A673 (cell line): ENCODE measurements around the gene DCAF15. TPM values are rescaled to one million over a fixed set of nuclear protein-coding genes. Genes with fewer than 3 reads are reported as not detected.

Experiments
- BruUV-seq: library from RNA; stranded (reverse); fragments of 400-500 nt; replicated peaks from 2 replicates; lab custom pipeline; 2021; lab: Mats Ljungman, UMichigan
- CTCF ChIA-PET: fragments of 300-600 bp; sonication (Branson Sonifier 250); formaldehyde crosslinking; loops from one replicate; lab custom pipeline; 2022; ENCODE audit warnings: antibody characterized with exemption; lab: Charles Lee
- POLR2A ChIA-PET: fragments of 300-600 bp; sonication (Branson Sonifier 250); formaldehyde crosslinking; loops from one replicate; lab custom pipeline; 2022; ENCODE audit warnings: antibody characterized with exemption; ENCODE audit not compliant: low non-redundant PET; lab: Charles Lee
- DNase-seq: peaks from one replicate; pipeline ENCODE4 v3.0.0-alpha.2; 2015; ENCODE audit warnings: low spot score
- H3K27ac ChIP-seq: fragments of 200-600 bp; sonication (generic); 2 replicates; pipeline ENCODE4 v1.5.1; 2016; ENCODE audit warnings: mixed run types, low read depth, mild to moderate bottlenecking, mixed read lengths, antibody characterized with exemption, low read length; ENCODE audit not compliant: poor library complexity, severe bottlenecking
- H3K27me3 ChIP-seq: fragments of 200-600 bp; sonication (generic); replicated peaks from 2 replicates; pipeline ENCODE4 v1.6.1; 2017; ENCODE audit warnings: mixed run types, low read depth, mild to moderate bottlenecking, mixed read lengths, antibody characterized with exemption, low read length; ENCODE audit not compliant: insufficient read depth, poor library complexity
- H3K36me3 ChIP-seq: fragments of 200-600 bp; sonication (generic); 2 replicates; pipeline ENCODE4 v1.6.1; 2016; ENCODE audit warnings: mixed run types, mild to moderate bottlenecking, mixed read lengths, antibody characterized with exemption, low read length; ENCODE audit not compliant: insufficient read depth, poor library complexity, severe bottlenecking
- H3K4me1 ChIP-seq: fragments of 200-600 bp; sonication (generic); 2 replicates; pipeline ENCODE4 v1.6.1; 2017; ENCODE audit warnings: mixed run types, mild to moderate bottlenecking, mixed read lengths, antibody characterized with exemption, low read length; ENCODE audit not compliant: insufficient read depth, poor library complexity, severe bottlenecking
- H3K4me3 ChIP-seq: fragments of 200-600 bp; sonication (generic); 2 replicates; pipeline ENCODE4 v1.5.1; 2016; ENCODE audit warnings: low read depth, mixed run types, mild to moderate bottlenecking, mixed read lengths, low read length; ENCODE audit not compliant: poor library complexity, severe bottlenecking
- H3K9me3 ChIP-seq: fragments of 200-600 bp; sonication (generic); 2 replicates; pipeline ENCODE4 v1.6.1; 2016; ENCODE audit warnings: mixed run types, low read depth, mild to moderate bottlenecking, mixed read lengths, antibody characterized with exemption, low read length; ENCODE audit not compliant: poor library complexity, severe bottlenecking
- CTCF ChIP-seq: fragments of 300-800, 200-600 bp; sonication (generic); conservative IDR thresholded peaks from 2 replicates; pipeline ENCODE4 v1.5.1; 2017; ENCODE audit warnings: low read depth, mild to moderate bottlenecking, antibody characterized with exemption, low read length, moderate library complexity, mixed read lengths
- EZH2 ChIP-seq: fragments of 200-600 bp; sonication (generic); IDR thresholded peaks from 2 replicates; pipeline ENCODE4 v1.6.1; 2017; ENCODE audit warnings: borderline replicate concordance, low read depth, mild to moderate bottlenecking, mixed read lengths, antibody characterized with exemption, low read length; ENCODE audit not compliant: poor library complexity, severe bottlenecking
- intact Hi-C: fragments of 100-400 bp; cut with micrococcal nuclease; formaldehyde crosslinking; loops from one replicate; pipeline ENCODE4 v1.10.0; 2022; ENCODE audit not compliant: unreplicated experiment
- total RNA-seq: library from RNA; stranded (reverse); gene quantifications from 2 replicates; pipeline ENCODE4 v1.2.3, GENCODE V29; 2021

DCAF15 gene
- total RNA-seq, 1 experiment from 2014 or later, result 65.4 TPM

DNA sequence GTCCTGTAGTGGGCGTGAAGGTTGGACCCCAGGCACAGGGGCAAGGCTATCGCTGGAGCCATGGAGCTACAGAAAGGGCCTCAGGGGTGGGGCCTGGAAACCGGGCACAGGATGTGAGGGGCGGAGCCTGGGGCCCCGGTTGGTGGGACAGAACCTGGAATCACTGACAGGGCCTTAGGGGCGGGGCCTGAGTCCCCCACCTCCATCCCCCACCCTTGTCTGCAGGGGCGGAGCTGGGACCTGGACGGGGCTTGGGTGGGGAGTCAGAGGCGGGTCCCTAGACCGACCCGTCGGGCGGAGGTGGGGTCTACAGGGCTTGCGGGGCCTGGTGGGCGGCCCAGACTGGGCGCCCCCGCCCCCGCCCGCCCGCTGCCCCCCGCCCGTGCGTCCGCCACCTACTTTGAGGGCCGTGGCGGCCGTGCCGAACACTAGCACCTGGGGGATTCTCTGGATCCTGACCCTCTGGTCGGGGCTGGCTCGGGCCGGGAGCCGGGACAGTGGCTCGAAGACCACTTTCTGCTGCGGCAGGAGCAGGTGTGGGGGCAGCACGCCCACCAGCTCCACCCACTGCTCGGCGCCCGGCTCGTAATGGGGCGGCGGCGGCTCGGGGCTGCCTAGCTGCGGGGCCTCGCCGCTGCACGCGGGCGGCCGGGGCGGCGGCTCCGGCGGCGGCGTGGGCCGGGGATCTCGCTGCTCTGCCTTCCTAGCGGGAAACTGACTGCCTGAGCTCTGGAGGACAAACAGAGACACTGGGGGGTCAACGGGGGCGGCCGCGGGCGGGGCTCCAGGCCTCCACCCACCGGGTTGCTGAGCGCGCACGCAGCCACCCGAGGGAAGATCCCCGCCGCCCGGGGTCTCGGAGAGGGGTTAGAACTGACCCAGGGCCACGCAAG lies 26.3 kb downstream of the DCAF15 start:
- no TSS peak for BruUV-seq
- Histone ChIP-seq H3K9me3 (no peaks in the 10 kb centered on the region), H3K27me3 (no peaks in the 10 kb centered on the region), H3K27ac (peak overlapping the region; percentile 71), H3K4me3 (peak overlapping the region; percentile 43), H3K36me3 (no peaks in the 10 kb centered on the region), H3K4me1 (peaks cover 22% of the 10 kb centered on the region)
- TF ChIP-seq CTCF (no peak), EZH2 (no peak)
- ChIA-PET CTCF (interaction anchor here (0.6 to 1.0 kb wide), 3 partner anchors 25 to 701 kb away, joined by 4 to 15 read pairs (median 5); no protein-coding TSS in a partner anchor), POLR2A (interaction anchor here (0.5 kb wide), 1 partner anchor 25 kb away, joined by 8 read pairs; no protein-coding TSS in a partner anchor)
- DNase-seq, result peak; percentile 92
- intact Hi-C loops, result no loop called here

GRCh38 chr19:13979244-13979615 lies 26.9 kb downstream of the DCAF15 start:
- ChIA-PET POLR2A (interaction anchor here (0.5 kb wide), 1 partner anchor 25 kb away, joined by 8 read pairs; no protein-coding TSS in a partner anchor), CTCF (interaction anchor here (1.0 kb wide), 1 partner anchor 24 kb away, joined by 4 read pairs; no protein-coding TSS in a partner anchor)
- Histone ChIP-seq H3K27ac (peak overlapping the region; percentile 71), H3K4me1 (peaks cover 22% of the 10 kb centered on the region), H3K4me3 (peak overlapping the region; percentile 43), H3K9me3 (no peaks in the 10 kb centered on the region), H3K36me3 (no peaks in the 10 kb centered on the region), H3K27me3 (no peaks in the 10 kb centered on the region)
- no TSS peak for BruUV-seq
- no peak for TF ChIP-seq CTCF
- no peak for TF ChIP-seq EZH2
- no peak for DNase-seq
- intact Hi-C loops, result no loop called here

- intact Hi-C loops, result no loop called here
- Histone ChIP-seq H3K4me1 (peaks cover 22% of the 10 kb centered on the region), H3K9me3 (no peaks in the 10 kb centered on the region), H3K36me3 (no peaks in the 10 kb centered on the region), H3K27me3 (no peaks in the 10 kb centered on the region), H3K4me3 (no peak overlapping the region), H3K27ac (no peak overlapping the region)
- DNase-seq, result no peak
- POLR2A ChIA-PET, result no interaction called here
- no TSS peak for BruUV-seq
- TF ChIP-seq EZH2 (no peak), CTCF (no peak)
- CTCF ChIA-PET, result interaction anchor here (1.0 kb wide), 1 partner anchor 24 kb away, joined by 4 read pairs; no protein-coding TSS in a partner anchor
Measured at GRCh38 chr19:13979686-13980085, 27.4 kb downstream of the DCAF15 start.
